Activated naive CD8-positive, alpha-beta T cell treated with anti-CD3 and anti-CD28 coated beads, Interleukin-2, amount 50 U/mL, for 16 hours (primary cell): ENCODE results near the gene PDE11A.

ENCODE experiments used
- DNase-seq: peaks from one replicate; pipeline ENCODE4 v3.0.0-alpha.2; 2020; ENCODE audit warnings: low read depth, low spot score

Gene PDE11A

DNA sequence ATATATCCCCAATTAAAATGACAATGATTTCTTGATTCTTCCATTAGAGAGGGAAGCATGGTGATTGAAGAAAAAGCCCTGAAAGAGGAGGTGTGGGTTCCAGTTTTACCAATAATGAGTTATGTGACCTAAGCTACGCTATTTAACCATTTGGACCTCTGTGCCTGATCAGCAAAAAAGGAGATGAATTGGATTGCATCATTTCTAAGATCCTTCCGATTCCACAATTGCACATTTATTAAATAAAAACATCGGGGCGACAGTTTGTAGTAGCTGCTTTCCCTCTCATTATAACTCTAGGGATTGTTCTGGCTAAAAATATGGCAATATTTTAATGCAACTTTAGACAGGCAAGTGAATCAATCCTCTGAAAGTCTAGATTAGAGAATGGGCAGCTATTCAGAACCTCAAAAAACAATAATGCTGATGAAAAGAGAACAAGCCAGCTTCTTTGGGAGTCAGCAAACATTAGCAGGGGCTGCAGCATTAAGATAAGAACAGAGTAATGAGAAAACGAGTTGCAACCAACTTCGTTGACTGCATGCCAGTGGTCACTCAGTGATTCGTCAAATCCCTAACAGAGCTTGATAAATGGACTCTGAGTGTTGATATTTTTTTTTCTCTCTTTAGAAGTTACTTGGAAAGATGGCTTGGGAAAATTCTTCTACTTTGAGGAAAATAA, 378.8 kb downstream of the PDE11A start:
- DNase-seq = no peak

DNA sequence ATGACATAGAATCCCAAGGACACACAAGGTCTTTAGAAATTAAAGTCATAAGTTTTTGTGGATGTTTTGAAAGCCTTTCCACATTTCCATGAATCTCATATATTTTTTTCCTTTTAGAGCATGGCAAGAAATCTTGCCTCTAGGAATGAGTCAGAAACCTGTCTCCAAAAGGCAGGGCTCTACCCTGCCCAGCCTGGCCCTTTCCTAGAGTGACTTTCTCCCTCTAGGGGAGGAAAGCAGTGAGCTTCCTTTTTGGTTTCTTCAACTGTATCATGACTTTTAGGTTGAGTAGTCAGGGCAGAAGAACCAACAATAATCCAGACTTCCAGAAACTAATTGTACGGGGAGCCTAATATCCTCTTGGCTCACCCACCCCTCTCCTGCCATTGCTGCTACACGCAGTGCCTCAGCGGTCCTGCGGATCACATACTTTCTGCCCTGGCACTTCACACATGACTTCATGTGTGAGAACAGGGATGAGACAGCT, 379.8 kb downstream of the PDE11A start:
- DNase-seq = no peak

DNA sequence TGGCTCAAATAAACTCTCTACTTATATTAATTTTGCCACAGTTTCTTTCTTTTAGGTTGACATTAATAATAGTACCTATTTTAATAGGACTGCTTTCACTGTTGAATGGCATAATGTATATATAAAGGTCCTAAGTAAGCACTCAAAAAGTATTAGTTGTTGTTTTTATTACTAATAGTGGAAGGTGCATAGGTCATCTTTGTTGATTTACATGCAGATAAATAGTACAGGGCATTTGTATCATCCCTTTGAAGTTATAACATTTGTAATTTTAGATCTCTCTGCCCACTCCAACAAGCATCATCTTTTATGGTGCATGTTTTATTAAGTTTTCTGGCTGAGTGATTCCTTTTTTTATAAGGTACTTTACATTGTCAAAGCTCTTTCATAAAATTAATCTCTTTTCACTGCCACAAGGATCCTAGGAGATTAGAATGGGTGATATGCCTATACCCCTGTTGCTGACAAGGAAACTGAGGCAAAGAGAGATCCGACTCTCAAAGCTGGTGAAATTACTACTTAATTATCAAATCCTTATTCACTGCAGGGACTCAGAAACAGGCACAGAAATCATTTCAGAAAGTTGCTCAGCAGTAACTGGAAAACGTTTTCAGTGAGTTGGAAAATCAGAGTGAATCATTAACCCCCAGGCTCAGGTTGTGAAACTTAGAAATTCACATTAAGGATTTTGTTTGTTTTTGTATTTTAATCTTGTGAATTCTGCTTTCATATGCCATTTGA, 380.4 kb downstream of the PDE11A start:
- DNase-seq = no peak

DNA sequence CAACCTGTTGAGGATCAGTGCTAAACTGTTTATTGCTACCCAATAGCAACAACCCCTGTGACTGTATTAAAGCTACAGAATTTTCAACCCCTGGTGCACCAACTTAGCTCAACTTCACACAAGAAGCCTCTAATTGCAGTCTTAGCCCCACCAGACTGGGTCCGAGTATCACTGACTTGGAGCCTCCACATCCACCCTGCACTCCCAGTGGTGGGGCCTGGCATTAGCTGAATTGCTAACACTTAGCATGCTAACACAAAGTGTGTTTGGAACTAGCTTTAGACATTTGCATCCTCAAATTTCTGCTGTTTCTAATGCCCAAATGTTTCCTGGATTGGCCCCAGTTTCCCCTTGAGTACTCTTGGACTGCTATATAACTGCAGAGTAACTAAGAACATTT, 381.4 kb downstream of the PDE11A start:
- DNase-seq = no peak

DNA sequence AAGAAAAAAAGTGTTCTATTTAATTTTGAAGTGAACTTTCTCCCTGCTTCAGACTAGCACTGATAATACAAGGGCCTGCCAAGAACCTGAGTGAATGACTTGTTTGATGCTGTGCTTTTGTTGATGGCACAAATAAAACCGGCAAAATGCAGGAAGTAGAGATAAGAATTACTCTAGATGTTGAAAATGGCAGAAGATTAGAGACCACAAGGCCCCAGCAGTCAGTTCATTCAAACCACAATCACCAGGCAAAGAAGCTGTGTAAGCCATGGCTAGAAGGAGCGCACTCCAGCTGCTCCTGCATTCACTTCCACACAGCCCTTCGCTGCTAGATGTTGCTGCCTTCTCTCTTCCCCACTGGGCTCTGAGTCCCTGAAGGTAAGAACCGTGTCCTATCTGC, 383.0 kb downstream of the PDE11A start:
- DNase-seq = no peak

DNA sequence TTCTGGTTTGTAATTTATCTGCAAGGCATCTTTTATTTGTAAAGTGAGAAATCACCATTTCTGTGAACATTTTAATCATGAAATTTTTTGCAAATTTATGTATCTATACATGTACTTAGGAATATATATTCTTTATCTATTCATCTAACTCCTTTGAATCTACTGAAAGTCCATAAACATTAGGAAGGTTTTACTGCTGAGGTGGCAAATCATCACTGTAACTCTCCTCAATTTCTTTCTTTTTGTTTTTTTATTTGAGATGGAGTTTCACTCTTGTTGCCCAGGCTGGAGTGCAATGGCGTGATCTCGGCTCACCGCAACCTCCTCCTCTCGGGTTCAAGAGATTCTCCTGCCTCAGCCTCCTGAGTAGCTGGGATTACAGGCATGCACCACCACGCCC, 383.7 kb downstream of the PDE11A start:
- no peak for DNase-seq

DNA sequence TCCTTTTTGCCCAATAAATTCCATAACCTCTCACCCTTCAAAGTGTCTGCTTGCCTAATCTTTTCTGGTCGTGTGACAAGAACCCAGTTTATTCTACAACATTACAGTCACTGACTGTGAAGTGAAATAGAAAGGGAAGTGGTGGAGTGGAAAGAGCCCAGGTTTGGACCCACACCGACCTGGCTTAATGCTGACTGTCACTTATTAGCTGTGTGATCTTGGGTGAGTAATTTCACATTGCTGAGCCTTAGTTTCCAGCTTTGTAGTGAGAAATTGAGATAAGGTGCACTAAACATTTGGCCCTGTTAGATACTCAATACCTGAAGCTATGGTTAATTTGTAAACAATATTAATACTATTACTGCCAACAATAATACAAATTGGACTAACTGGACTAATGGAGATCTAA, 388.9 kb downstream of the PDE11A start:
- DNase-seq = no peak

DNA sequence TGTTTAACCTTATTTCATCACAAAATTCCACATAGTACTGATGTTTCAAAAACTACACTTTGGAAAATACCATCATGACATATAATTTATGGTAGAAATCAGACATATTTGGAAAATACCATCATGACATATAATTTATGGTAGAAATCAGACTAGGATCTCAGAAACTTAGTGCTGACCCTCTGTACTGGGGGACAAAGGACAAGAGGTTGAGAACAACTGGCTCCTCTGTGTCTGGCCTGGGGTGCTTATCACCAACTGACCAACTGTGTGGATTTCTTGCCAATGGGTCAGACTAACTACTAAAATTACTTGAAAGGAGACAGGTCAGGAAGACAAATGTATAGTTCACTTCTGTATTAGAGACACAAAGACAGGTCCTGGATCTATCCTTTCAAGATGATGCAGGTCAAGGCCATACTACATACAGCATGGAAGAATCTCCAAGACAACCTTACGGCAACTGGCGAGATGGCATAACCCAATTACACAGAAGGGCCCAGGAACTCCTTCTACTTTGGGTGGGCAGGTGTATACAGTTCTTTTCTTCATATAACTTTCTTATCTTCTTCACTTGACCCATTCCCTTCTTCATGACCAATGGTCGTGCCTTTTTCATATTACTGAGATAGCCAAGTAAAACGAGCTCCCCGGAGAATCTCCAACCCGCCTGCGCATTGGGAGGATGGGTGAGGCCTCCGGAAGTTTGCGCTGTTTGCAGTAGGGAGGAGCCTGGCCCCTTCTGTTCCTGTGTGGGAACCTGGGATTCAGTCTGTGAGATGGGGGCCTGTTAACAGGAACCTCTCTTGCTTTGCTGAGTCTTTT, 389.5 kb downstream of the PDE11A start:
- DNase-seq = no peak

DNA sequence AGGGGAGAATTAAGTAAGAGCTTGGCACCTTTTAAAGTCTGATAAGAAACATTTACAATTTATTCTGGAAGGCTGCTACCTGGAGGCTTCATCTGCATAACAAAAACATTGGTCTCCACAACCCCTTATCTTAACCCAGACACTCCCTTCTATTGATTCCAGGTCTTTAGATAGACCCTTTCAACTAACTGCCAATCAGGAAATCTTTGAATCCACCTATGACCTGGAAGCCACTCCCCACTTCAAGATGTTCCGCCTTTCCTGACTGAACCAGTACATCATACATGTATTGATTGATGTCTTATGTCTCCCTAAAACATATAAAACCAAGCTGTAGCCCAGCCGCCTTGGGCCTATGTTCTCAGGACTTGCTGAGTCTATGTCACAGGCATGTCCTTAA, 390.6 kb downstream of the PDE11A start:
- no peak for DNase-seq

DNA sequence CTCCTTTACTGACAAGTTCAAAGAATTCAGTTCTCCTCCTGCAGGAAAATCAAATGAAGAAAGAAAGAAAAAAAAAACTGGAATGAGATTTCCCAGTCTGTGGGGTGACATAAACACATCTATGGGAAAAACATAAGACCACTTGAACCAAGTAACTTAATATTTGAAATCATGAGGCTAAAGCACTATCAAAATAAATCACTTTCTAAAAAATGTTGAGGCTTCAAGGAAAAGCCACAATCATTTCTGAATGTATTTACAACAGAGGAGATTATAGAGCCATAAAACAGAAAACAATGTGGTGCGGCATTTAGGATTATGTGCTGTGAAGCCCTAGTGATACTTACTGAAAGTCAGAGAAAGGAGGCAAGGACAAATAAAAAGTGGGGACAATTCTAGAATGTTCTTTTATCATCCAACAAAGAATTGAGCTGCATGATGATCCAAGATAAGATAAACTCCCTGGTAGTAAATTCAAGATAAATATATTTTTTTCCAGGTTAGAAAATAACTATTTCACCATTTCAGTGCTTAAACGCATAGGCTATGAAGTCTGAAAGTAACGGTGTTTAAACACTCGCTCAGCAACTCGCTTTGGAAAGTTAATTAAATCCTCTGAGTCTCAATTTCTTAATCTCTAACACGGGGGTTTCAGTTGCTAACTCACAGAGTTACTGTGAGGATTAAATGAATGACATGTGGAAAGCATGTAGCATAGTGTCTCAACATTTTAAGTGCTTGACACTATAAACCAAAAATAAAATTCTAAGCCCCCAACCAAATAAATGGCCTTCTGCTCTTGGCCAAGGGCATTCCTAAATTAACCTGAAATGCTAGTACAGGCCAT, 391.5 kb downstream of the PDE11A start:
- DNase-seq = no peak

DNA sequence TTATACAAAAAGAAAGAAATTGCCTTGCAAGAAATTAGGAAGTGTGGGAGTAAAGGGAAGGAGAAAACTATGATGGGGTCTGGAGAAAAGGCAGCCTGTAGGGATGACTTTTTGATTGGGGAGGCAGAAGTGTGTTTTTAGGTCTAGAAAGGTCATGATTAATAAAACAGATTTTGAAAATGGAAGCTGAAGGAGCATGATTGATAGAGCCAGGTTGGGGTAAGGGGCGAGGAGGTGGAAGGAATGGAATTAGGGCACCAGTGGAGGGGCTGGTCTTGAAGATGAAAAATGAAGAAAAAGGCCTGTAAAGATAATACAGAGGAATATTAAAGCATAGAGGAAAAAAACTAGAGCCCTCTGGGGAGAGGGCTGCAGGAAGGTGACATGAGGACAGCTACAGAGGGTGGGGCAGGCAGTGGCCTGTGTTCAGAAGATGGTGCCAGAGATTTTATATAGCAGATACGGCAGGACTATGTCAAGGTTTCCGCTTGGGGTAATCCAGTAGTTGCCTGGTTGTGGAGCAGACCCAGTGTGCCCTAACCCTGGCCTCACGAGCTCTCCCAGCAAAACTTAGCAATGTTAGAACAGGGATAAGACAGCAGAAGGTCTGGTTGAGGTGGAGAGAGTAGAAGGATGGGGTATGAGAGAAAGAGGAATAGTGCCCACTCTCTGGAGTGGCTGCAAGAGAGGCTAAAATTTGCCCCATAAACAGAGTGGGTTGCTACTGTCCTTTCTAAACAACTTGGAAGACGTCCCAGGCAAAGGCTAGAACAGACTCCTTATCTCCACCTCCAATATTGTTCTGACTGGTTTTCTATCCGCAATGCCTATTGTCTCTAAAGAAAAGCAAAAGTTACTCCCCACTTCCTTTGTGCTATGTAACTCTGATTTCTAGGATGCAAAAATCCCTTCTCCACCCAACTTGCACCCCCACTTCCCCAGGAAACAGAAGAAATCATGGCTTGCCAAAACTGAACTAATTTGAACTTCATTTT, 392.7 kb downstream of the PDE11A start:
- no peak for DNase-seq

DNA sequence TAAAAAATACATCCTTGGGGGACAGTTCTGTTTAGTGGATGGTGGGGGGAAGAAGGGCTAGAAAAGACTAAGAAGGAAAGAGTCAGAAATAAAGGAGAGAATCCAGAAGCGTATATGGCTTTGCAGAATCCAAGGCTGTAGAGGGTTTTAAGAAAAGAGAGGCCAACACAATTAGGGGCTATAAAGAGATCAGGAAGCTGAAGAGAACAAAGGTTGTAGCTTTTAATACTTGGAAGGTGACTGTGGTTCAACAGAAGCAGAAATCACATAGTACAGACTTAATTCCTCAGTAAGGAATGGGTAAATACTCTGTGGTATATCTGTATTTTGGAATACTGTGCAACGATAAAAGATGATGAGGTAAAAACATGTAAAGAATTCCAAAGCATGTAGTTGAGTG, 393.6 kb downstream of the PDE11A start:
- no peak for DNase-seq

DNA sequence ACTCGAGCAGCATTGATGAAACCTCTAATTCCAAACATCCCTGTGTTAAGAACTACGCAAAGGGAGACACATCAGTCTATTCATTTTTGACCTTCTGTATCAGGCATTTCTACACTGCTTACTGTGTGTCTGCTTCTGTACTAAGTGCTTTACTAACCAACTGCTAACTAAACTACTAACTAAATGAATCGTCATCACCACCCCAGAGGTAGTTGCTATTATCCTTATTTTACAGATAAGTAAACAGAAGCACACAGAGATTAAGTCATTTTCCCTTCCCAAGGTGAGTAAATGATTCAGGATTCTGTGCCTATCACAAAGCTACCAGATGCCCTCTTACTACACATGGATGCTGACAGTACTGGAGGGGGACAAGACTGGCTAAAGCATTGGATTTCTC, 395.9 kb downstream of the PDE11A start:
- no peak for DNase-seq

DNA sequence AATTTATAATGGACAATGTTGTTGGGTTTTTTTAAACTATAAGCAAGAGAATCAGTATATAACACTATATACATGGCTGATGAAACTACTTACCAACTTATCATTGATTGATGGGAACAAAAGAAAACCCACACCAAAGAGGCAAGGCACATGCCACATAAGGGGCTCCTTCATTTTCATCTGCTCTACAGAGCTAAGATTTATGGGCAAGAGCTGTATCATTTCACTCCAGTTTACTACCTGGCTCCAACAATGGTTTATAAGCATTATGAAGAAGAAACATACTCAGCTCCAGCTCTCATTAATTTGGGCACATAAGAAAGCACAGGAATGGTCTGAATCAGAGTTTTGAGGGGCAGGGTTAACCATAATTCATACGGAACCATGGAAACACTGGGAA, 396.8 kb downstream of the PDE11A start:
- DNase-seq = no peak

DNA sequence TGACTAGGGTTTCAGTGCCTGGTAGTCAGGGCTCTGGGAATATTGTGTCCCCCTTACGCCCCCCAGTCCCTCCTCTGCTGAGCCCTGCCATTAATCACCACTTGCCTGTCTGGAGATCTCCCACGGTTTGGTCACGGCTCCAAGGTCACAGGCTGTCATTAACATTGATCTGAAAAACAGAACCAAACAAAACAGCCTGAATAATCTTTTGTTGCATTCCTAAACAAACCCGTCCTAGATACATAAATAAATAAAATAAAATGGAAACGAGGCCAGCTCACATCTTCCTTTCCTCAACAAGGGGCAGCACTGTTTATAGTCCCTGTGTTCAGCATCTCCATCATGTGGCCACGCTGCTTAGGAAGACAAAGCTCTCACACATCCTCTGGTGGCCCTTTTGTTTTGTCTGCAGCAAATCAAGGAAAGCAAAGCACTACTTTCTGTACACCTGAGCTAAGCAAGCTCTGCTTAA, 397.2 kb downstream of the PDE11A start:
- DNase-seq = no peak

DNA sequence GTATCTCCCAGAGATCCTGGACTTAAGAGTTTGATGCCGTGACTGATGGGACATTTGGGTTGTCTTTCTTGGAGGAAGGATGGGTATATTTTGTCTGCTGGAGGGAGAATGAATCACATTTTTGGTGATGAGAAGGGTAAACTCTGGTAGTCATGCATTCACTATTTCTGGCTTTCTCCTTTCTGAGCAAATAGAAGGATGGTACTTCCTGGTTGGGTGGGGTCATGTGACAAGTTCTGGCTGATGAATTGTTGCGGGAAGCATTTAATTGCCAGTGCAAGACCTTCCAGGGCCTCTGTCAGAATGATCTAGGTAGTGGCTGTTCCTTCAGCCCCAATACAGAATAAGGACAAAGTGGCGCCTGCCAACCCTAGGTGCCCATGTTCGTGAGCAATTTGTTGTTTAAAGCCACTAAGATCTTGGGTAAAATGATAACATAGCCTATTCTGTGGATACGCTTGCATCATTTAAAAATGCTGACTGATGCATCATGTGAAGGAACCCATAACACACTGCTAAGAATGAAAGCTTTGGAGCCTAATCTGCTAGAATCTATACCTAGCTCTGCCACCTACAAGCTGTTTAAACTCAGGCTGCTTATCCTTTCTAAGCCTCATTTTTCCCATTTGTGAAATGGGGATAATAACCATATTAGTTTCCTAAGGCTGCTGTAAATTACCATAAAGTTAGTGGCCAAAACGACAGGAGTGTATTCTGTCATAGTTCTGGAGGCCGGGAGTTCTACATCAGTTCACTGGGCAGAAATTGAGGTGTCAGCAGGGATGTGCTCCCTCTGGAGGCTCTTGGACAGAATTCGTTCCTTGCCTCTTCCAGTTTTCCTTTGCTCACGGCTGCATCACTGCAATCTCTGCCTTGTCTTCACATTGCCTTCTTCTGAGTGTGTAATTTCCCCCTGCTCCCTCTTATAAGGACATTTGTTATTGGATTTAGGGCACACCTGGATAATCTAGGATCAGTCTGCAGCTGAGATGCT, 398.7 kb downstream of the PDE11A start:
- DNase-seq = no peak

DNA sequence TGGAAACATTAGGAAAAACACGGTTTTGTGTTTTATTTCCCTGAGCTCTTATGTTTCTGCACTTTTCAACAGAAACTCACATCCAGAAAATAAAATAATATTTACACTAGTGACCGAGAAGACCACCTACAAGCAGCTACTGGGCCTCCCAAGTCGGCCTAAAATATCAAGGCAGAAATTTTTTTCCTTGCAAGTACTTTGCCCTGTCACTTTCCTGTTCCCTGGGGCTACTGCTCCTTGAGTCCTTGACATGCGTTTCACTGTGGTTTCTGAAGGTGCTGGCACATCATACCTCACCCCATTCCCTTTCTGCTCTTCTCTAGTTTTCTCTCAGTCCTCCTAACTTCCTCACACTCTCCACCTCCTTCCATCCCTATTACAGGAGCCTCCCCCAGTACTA, 400.9 kb downstream of the PDE11A start:
- DNase-seq = no peak

DNA sequence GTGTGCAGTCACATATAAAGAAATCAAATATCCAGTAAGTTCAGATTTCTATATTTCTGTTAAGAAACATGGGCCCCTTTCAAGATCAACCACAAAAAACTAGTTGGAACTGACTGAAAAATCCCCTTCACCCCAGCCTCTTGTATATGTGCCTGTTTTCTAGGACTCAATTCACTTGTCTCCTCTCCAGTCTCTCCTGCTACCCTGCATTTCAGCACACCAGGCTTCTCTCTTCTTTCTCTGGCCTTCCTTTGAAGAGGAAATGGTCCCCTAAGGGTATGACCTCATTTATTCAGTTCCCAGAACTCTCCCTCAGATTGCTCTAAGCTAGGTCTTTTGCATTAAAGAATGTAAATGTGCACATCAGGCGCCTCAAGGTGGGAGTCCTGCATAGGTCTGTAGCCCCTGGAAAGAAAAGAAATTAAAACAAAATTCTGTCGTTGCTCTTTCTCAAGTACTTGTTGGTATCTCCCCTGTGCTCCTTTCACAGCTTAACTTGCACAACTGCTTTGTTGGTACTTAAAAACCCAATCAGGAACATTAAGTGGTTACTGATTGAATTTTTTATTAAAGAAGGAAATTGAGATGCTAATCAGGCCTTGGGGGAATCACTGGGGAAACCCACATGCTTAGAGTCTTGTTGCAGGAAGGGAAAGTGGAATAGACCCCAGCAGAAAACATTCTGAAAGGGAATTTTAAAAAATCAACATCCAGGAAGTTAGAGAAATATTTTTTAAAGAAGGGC, 401.6 kb downstream of the PDE11A start:
- DNase-seq = no peak
